ENCODE data around the gene ARHGAP31. TPM values are rescaled to one million over a fixed set of nuclear protein-coding genes. Genes with fewer than 3 reads are reported as not detected.

ARHGAP31 gene
- total and polyA plus RNA-seq, 2 experiments from 2014 or later: 1.2 to 4.3 TPM

DNA sequence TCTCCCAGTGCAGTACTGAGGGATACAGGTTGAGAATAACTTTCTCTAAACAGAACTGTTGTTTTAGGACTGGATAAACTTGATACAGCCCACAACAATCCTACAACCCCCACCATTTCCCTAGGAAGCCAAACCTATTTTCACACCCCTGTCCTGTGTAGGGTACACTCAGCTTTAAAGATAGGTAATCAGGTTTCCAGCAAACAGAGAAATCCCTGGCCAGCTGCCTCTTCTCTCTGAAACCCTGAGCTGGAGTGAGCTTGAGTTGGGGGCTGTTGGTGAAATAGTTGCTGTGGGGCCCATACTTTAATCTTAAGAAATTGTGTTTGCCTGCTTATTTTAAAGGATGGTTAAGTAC, 22.1 kb downstream of the ARHGAP31 start:
- no peak overlapping the region for H3K4me3 Mint-ChIP-seq
- H3K27me3 ChIP-seq (ENCODE audit: insufficient read depth): no peaks in the 10 kb centered on the region
- no peaks in the 10 kb centered on the region; the same call in 1 of the 2 replicates for H3K79me2 ChIP-seq (replicated peaks; ENCODE audit: insufficient read depth)
- H3K4me1 ChIP-seq (ENCODE audit: insufficient read depth): peaks cover 15% of the 10 kb centered on the region
- H3K27ac Mint-ChIP-seq: no peak overlapping the region
- 0 out of 2 replicates have a peak, but pooled peaks cover 2% of the 10 kb centered on the region for H3K9me2 ChIP-seq (ENCODE audit: insufficient read depth)
- DNase-seq (ENCODE audit: low spot score) (no peak), ATAC-seq (no peak)
- no peak overlapping the region for H3K4me2 ChIP-seq
- H3K27ac ChIP-seq (ENCODE audit: low read depth): no peak overlapping the region
- H3F3A ChIP-seq (replicated peaks; ENCODE audit: low read depth): no peaks in the 10 kb centered on the region
- H3K36me3 Mint-ChIP-seq (ENCODE audit: low read depth): no peaks in the 10 kb centered on the region; the same call in 2 of the 3 replicates
- H3K4me3 ChIP-seq: no peak overlapping the region
- H3K4me1 Mint-ChIP-seq: peaks cover 8% of the 10 kb centered on the region
- H3K9me3 Mint-ChIP-seq: no peaks in the 10 kb centered on the region
- H3K36me3 ChIP-seq (ENCODE audit: insufficient read depth): no peaks in the 10 kb centered on the region
- TF ChIP-seq CREB1 (CRISPR knock-in tag; IDR thresholded peaks at IDR 0.05; ENCODE audit: low read depth): no peak
- TF ChIP-seq, protein P1, sequence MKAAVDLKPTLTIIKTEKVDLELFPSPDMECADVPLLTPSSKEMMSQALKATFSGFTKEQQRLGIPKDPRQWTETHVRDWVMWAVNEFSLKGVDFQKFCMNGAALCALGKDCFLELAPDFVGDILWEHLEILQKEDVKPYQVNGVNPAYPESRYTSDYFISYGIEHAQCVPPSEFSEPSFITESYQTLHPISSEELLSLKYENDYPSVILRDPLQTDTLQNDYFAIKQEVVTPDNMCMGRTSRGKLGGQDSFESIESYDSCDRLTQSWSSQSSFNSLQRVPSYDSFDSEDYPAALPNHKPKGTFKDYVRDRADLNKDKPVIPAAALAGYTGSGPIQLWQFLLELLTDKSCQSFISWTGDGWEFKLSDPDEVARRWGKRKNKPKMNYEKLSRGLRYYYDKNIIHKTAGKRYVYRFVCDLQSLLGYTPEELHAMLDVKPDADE (IDR thresholded peaks at IDR 0.05): no peak
- no peak for TF ChIP-seq NANOG (IDR thresholded peaks at IDR 0.05; ENCODE audit: borderline replicate concordance)
- no peak for TF ChIP-seq ZNF331 (CRISPR knock-in tag; IDR thresholded peaks at IDR 0.05; ENCODE audit: low read depth)
- TF ChIP-seq EZH2phosphoT487 (IDR thresholded peaks at IDR 0.05; ENCODE audit: unreplicated experiment): no peak
- no peak for TF ChIP-seq STAT1 (IDR thresholded peaks at IDR 0.05; ENCODE audit: unreplicated experiment)
- TF ChIP-seq, protein P2, sequence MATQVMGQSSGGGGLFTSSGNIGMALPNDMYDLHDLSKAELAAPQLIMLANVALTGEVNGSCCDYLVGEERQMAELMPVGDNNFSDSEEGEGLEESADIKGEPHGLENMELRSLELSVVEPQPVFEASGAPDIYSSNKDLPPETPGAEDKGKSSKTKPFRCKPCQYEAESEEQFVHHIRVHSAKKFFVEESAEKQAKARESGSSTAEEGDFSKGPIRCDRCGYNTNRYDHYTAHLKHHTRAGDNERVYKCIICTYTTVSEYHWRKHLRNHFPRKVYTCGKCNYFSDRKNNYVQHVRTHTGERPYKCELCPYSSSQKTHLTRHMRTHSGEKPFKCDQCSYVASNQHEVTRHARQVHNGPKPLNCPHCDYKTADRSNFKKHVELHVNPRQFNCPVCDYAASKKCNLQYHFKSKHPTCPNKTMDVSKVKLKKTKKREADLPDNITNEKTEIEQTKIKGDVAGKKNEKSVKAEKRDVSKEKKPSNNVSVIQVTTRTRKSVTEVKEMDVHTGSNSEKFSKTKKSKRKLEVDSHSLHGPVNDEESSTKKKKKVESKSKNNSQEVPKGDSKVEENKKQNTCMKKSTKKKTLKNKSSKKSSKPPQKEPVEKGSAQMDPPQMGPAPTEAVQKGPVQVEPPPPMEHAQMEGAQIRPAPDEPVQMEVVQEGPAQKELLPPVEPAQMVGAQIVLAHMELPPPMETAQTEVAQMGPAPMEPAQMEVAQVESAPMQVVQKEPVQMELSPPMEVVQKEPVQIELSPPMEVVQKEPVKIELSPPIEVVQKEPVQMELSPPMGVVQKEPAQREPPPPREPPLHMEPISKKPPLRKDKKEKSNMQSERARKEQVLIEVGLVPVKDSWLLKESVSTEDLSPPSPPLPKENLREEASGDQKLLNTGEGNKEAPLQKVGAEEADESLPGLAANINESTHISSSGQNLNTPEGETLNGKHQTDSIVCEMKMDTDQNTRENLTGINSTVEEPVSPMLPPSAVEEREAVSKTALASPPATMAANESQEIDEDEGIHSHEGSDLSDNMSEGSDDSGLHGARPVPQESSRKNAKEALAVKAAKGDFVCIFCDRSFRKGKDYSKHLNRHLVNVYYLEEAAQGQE (IDR thresholded peaks at IDR 0.05; ENCODE audit: unreplicated experiment): no peak
- TF ChIP-seq, protein P3, sequence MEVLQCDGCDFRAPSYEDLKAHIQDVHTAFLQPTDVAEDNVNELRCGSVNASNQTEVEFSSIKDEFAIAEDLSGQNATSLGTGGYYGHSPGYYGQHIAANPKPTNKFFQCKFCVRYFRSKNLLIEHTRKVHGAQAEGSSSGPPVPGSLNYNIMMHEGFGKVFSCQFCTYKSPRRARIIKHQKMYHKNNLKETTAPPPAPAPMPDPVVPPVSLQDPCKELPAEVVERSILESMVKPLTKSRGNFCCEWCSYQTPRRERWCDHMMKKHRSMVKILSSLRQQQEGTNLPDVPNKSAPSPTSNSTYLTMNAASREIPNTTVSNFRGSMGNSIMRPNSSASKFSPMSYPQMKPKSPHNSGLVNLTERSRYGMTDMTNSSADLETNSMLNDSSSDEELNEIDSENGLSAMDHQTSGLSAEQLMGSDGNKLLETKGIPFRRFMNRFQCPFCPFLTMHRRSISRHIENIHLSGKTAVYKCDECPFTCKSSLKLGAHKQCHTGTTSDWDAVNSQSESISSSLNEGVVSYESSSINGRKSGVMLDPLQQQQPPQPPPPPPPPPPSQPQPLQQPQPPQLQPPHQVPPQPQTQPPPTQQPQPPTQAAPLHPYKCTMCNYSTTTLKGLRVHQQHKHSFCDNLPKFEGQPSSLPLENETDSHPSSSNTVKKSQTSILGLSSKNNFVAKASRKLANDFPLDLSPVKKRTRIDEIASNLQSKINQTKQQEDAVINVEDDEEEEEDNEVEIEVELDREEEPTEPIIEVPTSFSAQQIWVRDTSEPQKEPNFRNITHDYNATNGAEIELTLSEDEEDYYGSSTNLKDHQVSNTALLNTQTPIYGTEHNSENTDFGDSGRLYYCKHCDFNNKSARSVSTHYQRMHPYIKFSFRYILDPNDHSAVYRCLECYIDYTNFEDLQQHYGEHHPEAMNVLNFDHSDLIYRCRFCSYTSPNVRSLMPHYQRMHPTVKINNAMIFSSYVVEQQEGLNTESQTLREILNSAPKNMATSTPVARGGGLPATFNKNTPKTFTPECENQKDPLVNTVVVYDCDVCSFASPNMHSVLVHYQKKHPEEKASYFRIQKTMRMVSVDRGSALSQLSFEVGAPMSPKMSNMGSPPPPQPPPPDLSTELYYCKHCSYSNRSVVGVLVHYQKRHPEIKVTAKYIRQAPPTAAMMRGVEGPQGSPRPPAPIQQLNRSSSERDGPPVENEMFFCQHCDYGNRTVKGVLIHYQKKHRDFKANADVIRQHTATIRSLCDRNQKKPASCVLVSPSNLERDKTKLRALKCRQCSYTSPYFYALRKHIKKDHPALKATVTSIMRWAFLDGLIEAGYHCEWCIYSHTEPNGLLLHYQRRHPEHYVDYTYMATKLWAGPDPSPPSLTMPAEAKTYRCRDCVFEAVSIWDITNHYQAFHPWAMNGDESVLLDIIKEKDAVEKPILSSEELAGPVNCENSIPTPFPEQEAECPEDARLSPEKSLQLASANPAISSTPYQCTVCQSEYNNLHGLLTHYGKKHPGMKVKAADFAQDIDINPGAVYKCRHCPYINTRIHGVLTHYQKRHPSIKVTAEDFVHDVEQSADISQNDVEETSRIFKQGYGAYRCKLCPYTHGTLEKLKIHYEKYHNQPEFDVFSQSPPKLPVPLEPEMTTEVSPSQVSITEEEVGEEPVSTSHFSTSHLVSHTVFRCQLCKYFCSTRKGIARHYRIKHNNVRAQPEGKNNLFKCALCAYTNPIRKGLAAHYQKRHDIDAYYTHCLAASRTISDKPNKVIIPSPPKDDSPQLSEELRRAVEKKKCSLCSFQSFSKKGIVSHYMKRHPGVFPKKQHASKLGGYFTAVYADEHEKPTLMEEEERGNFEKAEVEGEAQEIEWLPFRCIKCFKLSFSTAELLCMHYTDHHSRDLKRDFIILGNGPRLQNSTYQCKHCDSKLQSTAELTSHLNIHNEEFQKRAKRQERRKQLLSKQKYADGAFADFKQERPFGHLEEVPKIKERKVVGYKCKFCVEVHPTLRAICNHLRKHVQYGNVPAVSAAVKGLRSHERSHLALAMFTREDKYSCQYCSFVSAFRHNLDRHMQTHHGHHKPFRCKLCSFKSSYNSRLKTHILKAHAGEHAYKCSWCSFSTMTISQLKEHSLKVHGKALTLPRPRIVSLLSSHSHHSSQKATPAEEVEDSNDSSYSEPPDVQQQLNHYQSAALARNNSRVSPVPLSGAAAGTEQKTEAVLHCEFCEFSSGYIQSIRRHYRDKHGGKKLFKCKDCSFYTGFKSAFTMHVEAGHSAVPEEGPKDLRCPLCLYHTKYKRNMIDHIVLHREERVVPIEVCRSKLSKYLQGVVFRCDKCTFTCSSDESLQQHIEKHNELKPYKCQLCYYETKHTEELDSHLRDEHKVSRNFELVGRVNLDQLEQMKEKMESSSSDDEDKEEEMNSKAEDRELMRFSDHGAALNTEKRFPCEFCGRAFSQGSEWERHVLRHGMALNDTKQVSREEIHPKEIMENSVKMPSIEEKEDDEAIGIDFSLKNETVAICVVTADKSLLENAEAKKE (CRISPR knock-in tag; IDR thresholded peaks at IDR 0.05): no peak
- no peak for TF ChIP-seq JUNB (IDR thresholded peaks at IDR 0.05; ENCODE audit: unreplicated experiment)
- no peak overlapping the region for H2AFZ ChIP-seq
- H3K27me3 Mint-ChIP-seq (ENCODE audit: insufficient read depth, low read depth, poor library complexity): peaks cover 4% of the 10 kb centered on the region
- H4K20me1 ChIP-seq (replicated peaks; ENCODE audit: insufficient read depth): no peaks in the 10 kb centered on the region

Measured in GM23338 (cell line).